Body of pancreas (tissue), 4 donors: Measurements from ENCODE around the gene EGF. TPM values are rescaled to one million over a fixed set of nuclear protein-coding genes. Genes with fewer than 3 reads are reported as not detected.

Experiments
- ATAC-seq: fragments of 150-250 bp; one replicate; pipeline ENCODE4 v1.9.1; 2016
- DNase-seq, 4 donors: peaks; one replicate each; pipeline ENCODE4 v3.0.0-alpha.2; 2019
- H3K27ac ChIP-seq, 4 donors: fragments of 200-600 bp; sonication (generic); 1 replicate in 3 of 4; 2 replicates in 1 of 4; pipeline versions ENCODE4 v1.5.1 to v1.6.1; 2016 to 2019; ENCODE audit warnings: mild to moderate bottlenecking in 1 of 4, mixed read lengths in 1 of 4, moderate library complexity in 1 of 4
- H3K27me3 ChIP-seq, 2 donors: fragments of 200-600 bp; sonication (generic); one replicate each; pipeline ENCODE4 v1.6.0; 2016; ENCODE audit warnings: mild to moderate bottlenecking in 1 of 2
- H3K36me3 ChIP-seq, 2 donors: fragments of 200-600 bp; sonication (generic); replicated peaks in 1 of 2; 2 replicates each; pipeline ENCODE4 v1.5.1; 2016; ENCODE audit warnings: low read depth in 2 of 2; ENCODE audit not compliant: insufficient read depth in 1 of 2
- H3K4me1 ChIP-seq: fragments of 200-600 bp; sonication (generic); one replicate; pipeline ENCODE4 v1.6.0; 2016
- H3K4me3 ChIP-seq, 2 donors: fragments of 200-600 bp; sonication (generic); 1 replicate in 1 of 2; 2 replicates in 1 of 2; pipeline ENCODE4 v1.5.1; 2016 to 2019
- H3K9me3 ChIP-seq, 3 donors: fragments of 200-600 bp; sonication (generic); 1 replicate in 2 of 3; 2 replicates in 1 of 3; pipeline ENCODE4 v1.5.1; 2016
- POLR2A ChIP-seq, 3 donors: fragments of 450-650 bp; IDR thresholded peaks; one replicate each; pipeline ENCODE4 v1.6.1; 2016; ENCODE audit warnings: antibody characterized with exemption in 3 of 3, mild to moderate bottlenecking in 2 of 3
- WGBS, 2 donors: methylation state at CpG; one replicate each; pipeline ENCODE4 v1.1.5; 2017; 5-methylcytosine and 5-hydroxymethylcytosine counted together
- intact Hi-C: fragments of 100-400 bp; cut with DNase I; formaldehyde crosslinking; loops from one replicate; pipeline ENCODE4 v1.15.1; 2023
- total RNA-seq, 2 donors: library from RNA; depleted of rRNA; stranded (reverse); fragments of >200 nt; gene quantifications; one replicate each; pipeline ENCODE4 v1.1.0, GENCODE V29; 2016
- TF ChIP-seq, protein P1 (sequence below), 7 experiments: fragments of 450-650 bp in 4 of 7; fragments of 200-600 bp in 3 of 7; sonication (generic) in 3 of 7; IDR thresholded peaks; one replicate each; pipeline ENCODE4 v1.5.1; 2016 to 2019; ENCODE audit warnings: antibody characterized with exemption in 7 of 7

EGF gene
- total RNA-seq, 2 donors from 2014 or later: 44.1 to 51.1 TPM

DNA sequence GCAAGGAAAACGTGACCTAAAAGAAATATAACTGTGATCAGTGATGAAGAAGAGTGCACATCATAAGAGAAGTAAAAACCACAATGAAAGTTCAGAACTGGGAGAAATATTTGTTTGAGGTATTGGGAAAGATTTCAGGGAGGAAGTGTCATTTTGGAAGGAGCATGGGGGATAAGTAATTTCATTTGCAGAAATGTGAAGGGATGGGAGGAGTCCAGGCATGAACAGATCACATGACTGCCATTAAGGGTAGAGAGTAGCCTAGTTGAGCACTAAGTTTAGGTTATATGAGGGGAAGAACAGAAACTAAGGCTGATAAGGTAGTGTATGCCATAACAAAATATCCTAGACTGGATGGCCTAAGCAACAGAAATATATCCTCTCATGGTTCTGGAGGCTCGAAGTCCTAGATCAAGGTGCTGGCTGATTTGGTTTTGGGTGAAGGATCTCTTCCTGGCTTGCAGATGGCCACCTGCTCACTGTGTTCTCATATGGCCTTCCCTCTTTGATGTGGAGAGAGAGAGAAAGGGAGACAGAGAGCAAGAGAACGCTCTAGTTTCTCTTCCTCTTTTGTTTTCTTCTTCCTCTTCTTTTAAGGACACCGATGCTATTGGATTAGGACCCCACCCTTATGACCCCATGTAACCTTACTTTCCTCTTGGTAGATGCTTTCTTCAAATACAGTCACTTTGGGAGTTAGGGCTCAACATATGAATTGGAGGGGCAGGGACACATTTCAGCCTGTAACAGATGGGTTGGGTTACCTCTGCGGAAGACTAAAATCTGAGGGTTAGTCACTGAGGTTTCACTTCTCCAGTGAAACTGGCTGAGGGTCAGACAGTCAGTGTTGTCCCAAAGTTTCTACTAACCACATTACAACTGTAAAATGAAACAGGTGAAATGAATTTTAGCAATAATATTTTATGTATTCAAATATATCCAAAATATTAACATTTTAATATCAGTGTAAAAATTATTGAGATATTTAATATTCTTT, 77.9 kb downstream of the EGF start:
- Histone ChIP-seq H3K27ac (no peak overlapping the region), H3K4me3 (no peak overlapping the region), H3K36me3 (peaks cover 0 to 7% of the 10 kb centered on the region in 2 donors), H3K4me1 (no peaks in the 10 kb centered on the region), H3K27me3 (no peaks in the 10 kb centered on the region), H3K9me3 (no peaks in the 10 kb centered on the region)
- intact Hi-C loops: no loop called here
- 78 to 91% methylated on average over 5 of the region's 5 CpGs for WGBS, 2 donors
- DNase-seq (no peak), ATAC-seq (no peak)
- TF ChIP-seq POLR2A (IDR thresholded peaks at IDR 0.05): no peak
- TF ChIP-seq, protein P1, sequence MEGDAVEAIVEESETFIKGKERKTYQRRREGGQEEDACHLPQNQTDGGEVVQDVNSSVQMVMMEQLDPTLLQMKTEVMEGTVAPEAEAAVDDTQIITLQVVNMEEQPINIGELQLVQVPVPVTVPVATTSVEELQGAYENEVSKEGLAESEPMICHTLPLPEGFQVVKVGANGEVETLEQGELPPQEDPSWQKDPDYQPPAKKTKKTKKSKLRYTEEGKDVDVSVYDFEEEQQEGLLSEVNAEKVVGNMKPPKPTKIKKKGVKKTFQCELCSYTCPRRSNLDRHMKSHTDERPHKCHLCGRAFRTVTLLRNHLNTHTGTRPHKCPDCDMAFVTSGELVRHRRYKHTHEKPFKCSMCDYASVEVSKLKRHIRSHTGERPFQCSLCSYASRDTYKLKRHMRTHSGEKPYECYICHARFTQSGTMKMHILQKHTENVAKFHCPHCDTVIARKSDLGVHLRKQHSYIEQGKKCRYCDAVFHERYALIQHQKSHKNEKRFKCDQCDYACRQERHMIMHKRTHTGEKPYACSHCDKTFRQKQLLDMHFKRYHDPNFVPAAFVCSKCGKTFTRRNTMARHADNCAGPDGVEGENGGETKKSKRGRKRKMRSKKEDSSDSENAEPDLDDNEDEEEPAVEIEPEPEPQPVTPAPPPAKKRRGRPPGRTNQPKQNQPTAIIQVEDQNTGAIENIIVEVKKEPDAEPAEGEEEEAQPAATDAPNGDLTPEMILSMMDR (IDR thresholded peaks at IDR 0.05): no peak

DNA sequence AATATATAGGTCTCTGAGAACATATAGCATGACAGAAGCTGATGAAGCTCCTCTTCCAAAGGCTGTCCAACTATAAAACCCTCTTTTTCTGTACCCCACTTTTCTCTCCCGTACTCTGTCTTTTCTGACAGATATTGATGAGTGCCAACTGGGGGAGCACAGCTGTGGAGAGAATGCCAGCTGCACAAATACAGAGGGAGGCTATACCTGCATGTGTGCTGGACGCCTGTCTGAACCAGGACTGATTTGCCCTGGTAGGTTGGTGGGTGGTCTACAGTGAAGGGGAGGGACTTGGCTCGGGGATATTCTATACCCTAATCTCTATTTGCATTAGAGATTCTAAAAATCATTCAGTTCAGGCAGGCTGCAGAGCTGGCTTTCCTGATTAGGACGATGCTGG, 80.4 kb downstream of the EGF start:
- H3K9me3 ChIP-seq: no peaks in the 10 kb centered on the region
- intact Hi-C loops: no loop called here
- no peaks in the 10 kb centered on the region for H3K4me1 ChIP-seq
- DNase-seq (no peak), ATAC-seq (no peak)
- WGBS, 2 donors: 16 to 30% methylated on average over 4 of the region's 4 CpGs
- no peaks in the 10 kb centered on the region for H3K27me3 ChIP-seq
- TF ChIP-seq, protein P1 (IDR thresholded peaks at IDR 0.05): no peak
- no peak for TF ChIP-seq POLR2A (IDR thresholded peaks at IDR 0.05)
- H3K27ac ChIP-seq: no peak overlapping the region
- peaks cover 0 to 7% of the 10 kb centered on the region in 2 donors for H3K36me3 ChIP-seq
- H3K4me3 ChIP-seq: no peak overlapping the region

DNA sequence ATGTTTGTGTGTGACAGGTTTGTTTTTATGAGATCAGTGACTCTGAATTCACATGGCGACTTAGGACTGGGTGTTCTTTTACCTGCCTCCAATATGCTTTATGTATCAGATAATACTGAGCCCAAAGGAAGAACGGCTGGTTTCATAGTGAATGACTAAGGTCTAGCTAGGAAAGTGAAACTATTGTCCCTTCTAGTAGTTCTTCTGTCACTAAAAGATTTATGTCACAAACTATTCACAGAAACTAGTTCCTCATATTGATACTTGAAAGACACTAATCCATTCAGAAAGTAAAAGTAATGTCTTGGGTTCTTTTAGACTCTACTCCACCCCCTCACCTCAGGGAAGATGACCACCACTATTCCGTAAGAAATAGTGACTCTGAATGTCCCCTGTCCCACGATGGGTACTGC, 81.7 kb downstream of the EGF start:
- Histone ChIP-seq H3K27ac (no peak overlapping the region), H3K4me1 (no peaks in the 10 kb centered on the region), H3K4me3 (no peak overlapping the region), H3K9me3 (no peaks in the 10 kb centered on the region), H3K36me3 (peaks cover 0 to 2% of the 10 kb centered on the region in 2 donors), H3K27me3 (no peaks in the 10 kb centered on the region)
- no peak for TF ChIP-seq POLR2A (IDR thresholded peaks at IDR 0.05)
- TF ChIP-seq, protein P1 (IDR thresholded peaks at IDR 0.05): no peak
- no peak for ATAC-seq
- DNase-seq: no peak
- intact Hi-C loops: no loop called here
- WGBS, 2 donors: 51 to 61% methylated on average over 4 of the region's 4 CpGs

DNA sequence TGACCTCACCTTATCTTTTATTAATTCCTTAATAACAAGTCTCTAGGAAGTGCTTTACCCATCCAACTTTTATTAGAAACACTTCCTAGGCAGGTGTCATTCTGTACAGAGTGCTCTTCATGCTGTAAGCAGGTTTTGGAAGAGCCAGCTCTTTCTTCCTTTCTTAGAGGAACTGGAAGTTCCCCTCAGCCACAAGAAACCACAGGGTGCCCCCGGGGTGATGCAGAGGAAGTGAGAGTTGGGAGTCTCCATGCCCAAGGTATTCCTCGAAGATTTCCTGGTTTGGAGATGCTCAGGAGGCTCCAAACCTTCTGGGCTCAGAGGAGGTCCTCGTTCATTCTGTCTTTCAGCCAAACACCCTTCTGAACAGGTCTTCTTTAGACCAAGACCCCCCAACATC, 83.8 kb downstream of the EGF start:
- TF ChIP-seq, protein P1 (IDR thresholded peaks at IDR 0.05): no peak
- TF ChIP-seq POLR2A (IDR thresholded peaks at IDR 0.05): no peak
- Histone ChIP-seq H3K4me1 (no peaks in the 10 kb centered on the region), H3K27ac (no peak overlapping the region), H3K27me3 (no peaks in the 10 kb centered on the region), H3K4me3 (no peak overlapping the region), H3K36me3 (no peaks in the 10 kb centered on the region), H3K9me3 (no peaks in the 10 kb centered on the region)
- ATAC-seq (no peak), DNase-seq (no peak)
- 60 to 79% methylated on average over 3 of the region's 3 CpGs for WGBS, 2 donors
- intact Hi-C loops: loop anchor here (5.0 kb wide), 1 partner anchor 516 kb away; no protein-coding TSS in a partner anchor
